Prostate gland (tissue), 2 donors: Measurements from ENCODE around the gene AP1S3. TPM values are rescaled to one million over a fixed set of nuclear protein-coding genes. Genes with fewer than 3 reads are reported as not detected.

Experiments
- DNase-seq: peaks from one replicate; pipeline ENCODE4 v3.0.0-alpha.2; 2019; ENCODE audit warnings: low spot score
- H3K27ac ChIP-seq, 2 donors: fragments of 200-600 bp; sonication (generic); 2 replicates each; pipeline ENCODE4 v1.5.1; 2017 to 2019
- H3K27me3 ChIP-seq: fragments of 200-600 bp; sonication (generic); replicated peaks from 2 replicates; pipeline ENCODE4 v1.5.1; 2019; ENCODE audit not compliant: insufficient read depth
- H3K36me3 ChIP-seq, 2 donors: fragments of 200-600 bp; sonication (generic); 1 replicate in 1 of 2; 2 replicates in 1 of 2; pipeline versions ENCODE4 v1.5.1 to v1.8.1; 2017 to 2019
- H3K4me1 ChIP-seq: fragments of 200-600 bp; sonication (generic); replicated peaks from 2 replicates; pipeline ENCODE4 v1.5.1; 2019
- H3K4me3 ChIP-seq, 2 donors: fragments of 200-600 bp; sonication (generic); 2 replicates each; pipeline ENCODE4 v1.5.1; 2017 to 2019
- H3K9me3 ChIP-seq: fragments of 200-600 bp; sonication (generic); 2 replicates; pipeline ENCODE4 v1.5.1; 2017
- POLR2A ChIP-seq: fragments of 450-650 bp; IDR thresholded peaks from one replicate; pipeline ENCODE4 v1.6.1; 2016; ENCODE audit warnings: antibody characterized with exemption, mild to moderate bottlenecking
- POLR2AphosphoS5 ChIP-seq: sonication (generic); formaldehyde crosslinking; IDR thresholded peaks from one replicate; pipeline ENCODE4 v1.6.1; 2017; ENCODE audit warnings: antibody characterized with exemption
- WGBS: methylation state at CpG from one replicate; pipeline ENCODE4 v1.1.5; 2018; 5-methylcytosine and 5-hydroxymethylcytosine counted together
- intact Hi-C: fragments of 100-400 bp; cut with DNase I; formaldehyde crosslinking; loops from one replicate; pipeline ENCODE4 v1.14.2; 2022
- total RNA-seq, 2 donors: library from RNA; depleted of rRNA; stranded (reverse); fragments of >200 nt; gene quantifications; one replicate each; pipeline ENCODE4 v1.1.0, GENCODE V29; 2016
- TF ChIP-seq, protein P1 (sequence below), 4 experiments: fragments of 200-600 bp in 2 of 4; fragments of 450-650 bp in 2 of 4; sonication (generic) in 2 of 4; IDR thresholded peaks; 1 replicate in 3 of 4; 2 replicates in 1 of 4; pipeline ENCODE4 v1.5.1; 2016 to 2019; ENCODE audit warnings: antibody characterized with exemption in 4 of 4, mild to moderate bottlenecking in 2 of 4, moderate library complexity in 2 of 4

Gene AP1S3
- total RNA-seq, 2 donors from 2014 or later, result 2.7 to 7.7 TPM

DNA sequence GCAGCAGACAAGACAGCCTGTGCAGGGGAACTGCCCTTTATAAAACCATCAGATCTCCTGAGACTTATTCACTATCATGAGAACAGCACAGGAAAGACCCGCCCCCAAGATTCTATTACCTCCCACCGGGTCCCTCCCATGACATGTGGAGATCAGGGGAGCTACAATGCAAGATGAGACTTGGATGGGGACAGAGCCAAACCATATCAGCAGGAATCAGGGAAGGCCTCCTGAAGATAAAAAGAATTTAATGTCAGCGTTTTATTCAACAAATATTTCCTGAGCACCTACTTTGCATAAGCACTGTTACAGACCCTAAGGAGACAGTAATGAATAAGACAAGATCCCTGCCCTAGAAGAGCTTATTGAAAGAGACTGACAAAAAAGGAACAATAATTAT is 105.0 kb downstream of the AP1S3 start:
- no peaks in the 10 kb centered on the region for H3K27me3 ChIP-seq
- TF ChIP-seq POLR2AphosphoS5 (no peak), POLR2A (no peak)
- TF ChIP-seq, protein P1, sequence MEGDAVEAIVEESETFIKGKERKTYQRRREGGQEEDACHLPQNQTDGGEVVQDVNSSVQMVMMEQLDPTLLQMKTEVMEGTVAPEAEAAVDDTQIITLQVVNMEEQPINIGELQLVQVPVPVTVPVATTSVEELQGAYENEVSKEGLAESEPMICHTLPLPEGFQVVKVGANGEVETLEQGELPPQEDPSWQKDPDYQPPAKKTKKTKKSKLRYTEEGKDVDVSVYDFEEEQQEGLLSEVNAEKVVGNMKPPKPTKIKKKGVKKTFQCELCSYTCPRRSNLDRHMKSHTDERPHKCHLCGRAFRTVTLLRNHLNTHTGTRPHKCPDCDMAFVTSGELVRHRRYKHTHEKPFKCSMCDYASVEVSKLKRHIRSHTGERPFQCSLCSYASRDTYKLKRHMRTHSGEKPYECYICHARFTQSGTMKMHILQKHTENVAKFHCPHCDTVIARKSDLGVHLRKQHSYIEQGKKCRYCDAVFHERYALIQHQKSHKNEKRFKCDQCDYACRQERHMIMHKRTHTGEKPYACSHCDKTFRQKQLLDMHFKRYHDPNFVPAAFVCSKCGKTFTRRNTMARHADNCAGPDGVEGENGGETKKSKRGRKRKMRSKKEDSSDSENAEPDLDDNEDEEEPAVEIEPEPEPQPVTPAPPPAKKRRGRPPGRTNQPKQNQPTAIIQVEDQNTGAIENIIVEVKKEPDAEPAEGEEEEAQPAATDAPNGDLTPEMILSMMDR (IDR thresholded peaks at IDR 0.05), result no peak
- no peaks in the 10 kb centered on the region for H3K9me3 ChIP-seq
- no peak overlapping the region for H3K4me3 ChIP-seq
- no peaks in the 10 kb centered on the region for H3K4me1 ChIP-seq
- no peaks in the 10 kb centered on the region for H3K36me3 ChIP-seq
- WGBS, result 80% methylated on average over 3 of the region's 3 CpGs
- no peak overlapping the region for H3K27ac ChIP-seq
- no peak for DNase-seq
- intact Hi-C loops, result no loop called here

DNA sequence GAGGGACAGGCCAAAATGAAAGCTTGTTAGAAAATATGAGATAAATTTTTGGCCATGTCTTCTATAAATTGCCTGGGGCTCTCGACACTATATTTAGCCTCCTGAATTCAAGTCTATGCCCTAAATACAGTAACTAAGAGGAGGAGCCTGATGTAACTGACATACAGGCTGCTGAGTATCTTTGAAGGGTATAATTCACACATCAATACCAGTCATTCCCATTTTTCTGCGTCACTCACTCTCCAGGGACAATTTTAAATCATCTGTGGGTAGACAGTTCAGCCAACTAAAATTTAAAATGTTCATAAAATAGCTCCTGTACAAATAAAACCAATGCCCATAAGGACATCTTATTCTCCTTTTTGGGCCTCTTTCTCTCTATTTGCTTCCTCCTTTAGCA is 105.9 kb downstream of the AP1S3 start:
- intact Hi-C loops, result no loop called here
- Histone ChIP-seq H3K36me3 (no peaks in the 10 kb centered on the region), H3K4me1 (no peaks in the 10 kb centered on the region), H3K9me3 (no peaks in the 10 kb centered on the region), H3K27me3 (no peaks in the 10 kb centered on the region), H3K27ac (no peak overlapping the region), H3K4me3 (no peak overlapping the region)
- no peak for DNase-seq
- 79% methylated on average over 2 of the region's 2 CpGs for WGBS
- TF ChIP-seq POLR2A, result no peak
- TF ChIP-seq, protein P1 (IDR thresholded peaks at IDR 0.05), result no peak
- no peak for TF ChIP-seq POLR2AphosphoS5

DNA sequence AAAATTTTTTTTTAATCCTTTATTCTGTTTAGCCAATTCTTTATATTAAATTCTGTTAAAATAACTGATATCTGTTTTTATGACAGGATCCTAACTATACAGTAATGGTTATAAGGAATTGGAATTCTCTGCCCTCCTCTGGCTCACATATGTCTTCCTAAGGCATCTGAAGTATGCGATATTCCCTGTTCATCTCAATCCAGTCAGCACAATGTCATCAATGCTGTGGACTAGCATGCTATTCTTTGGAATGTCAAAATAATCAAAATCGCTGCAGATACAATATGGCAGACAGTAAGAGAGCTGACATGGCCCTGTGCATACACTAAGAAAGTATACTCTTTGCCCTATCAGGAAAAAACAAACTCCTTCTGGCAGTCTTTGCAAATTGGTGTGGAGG is 107.6 kb downstream of the AP1S3 start:
- WGBS, result 92% methylated on average over 2 of the region's 2 CpGs
- DNase-seq, result no peak
- H3K27me3 ChIP-seq, result no peaks in the 10 kb centered on the region
- intact Hi-C loops, result loop anchor here (5.0 kb wide), 1 partner anchor 68 kb away; no protein-coding TSS in a partner anchor
- no peak overlapping the region for H3K27ac ChIP-seq
- no peak overlapping the region for H3K4me3 ChIP-seq
- TF ChIP-seq, protein P1 (IDR thresholded peaks at IDR 0.05), result no peak
- no peak for TF ChIP-seq POLR2AphosphoS5
- TF ChIP-seq POLR2A, result no peak
- no peaks in the 10 kb centered on the region for H3K36me3 ChIP-seq
- no peaks in the 10 kb centered on the region for H3K4me1 ChIP-seq
- no peaks in the 10 kb centered on the region for H3K9me3 ChIP-seq

DNA sequence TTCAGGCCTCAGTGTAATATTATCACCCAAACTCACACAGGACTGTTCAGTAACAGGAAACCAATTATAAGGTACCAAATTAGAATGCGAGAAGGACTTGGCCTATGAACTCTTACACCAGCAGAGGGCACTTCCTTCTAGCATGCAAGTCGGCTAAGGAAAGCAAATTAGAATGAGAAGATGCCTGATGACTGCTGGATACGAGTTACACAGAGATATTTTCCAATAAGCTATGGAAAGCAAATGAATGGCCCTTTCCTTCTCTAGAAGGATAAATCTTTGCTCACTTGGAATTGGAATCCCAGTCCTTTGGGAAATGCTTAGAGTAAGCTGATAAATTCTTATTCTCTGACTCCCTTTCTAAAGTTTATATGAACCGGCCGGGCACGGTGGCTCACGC is 109.8 kb downstream of the AP1S3 start:
- H3K27me3 ChIP-seq, result no peaks in the 10 kb centered on the region
- DNase-seq, result no peak
- H3K27ac ChIP-seq, result no peak overlapping the region
- H3K9me3 ChIP-seq, result no peaks in the 10 kb centered on the region
- no peak overlapping the region for H3K4me3 ChIP-seq
- TF ChIP-seq, protein P1 (IDR thresholded peaks at IDR 0.05), result peak in 2 of 4 experiments; percentile 29 to 52
- TF ChIP-seq POLR2A, result no peak
- 62% methylated on average over 7 of the region's 7 CpGs for WGBS
- no peaks in the 10 kb centered on the region for H3K36me3 ChIP-seq
- intact Hi-C loops, result loop anchor here (5.0 kb wide), 1 partner anchor 70 kb away; no protein-coding TSS in a partner anchor
- no peaks in the 10 kb centered on the region for H3K4me1 ChIP-seq
